ENCODE measurements around the gene SDK2.
"Not testable (repeated sequence)": the region's sequence is repeated elsewhere in the genome, so short reads cannot be mapped to it uniquely, and the experiment has no call there.

The SDK2 gene

DNA sequence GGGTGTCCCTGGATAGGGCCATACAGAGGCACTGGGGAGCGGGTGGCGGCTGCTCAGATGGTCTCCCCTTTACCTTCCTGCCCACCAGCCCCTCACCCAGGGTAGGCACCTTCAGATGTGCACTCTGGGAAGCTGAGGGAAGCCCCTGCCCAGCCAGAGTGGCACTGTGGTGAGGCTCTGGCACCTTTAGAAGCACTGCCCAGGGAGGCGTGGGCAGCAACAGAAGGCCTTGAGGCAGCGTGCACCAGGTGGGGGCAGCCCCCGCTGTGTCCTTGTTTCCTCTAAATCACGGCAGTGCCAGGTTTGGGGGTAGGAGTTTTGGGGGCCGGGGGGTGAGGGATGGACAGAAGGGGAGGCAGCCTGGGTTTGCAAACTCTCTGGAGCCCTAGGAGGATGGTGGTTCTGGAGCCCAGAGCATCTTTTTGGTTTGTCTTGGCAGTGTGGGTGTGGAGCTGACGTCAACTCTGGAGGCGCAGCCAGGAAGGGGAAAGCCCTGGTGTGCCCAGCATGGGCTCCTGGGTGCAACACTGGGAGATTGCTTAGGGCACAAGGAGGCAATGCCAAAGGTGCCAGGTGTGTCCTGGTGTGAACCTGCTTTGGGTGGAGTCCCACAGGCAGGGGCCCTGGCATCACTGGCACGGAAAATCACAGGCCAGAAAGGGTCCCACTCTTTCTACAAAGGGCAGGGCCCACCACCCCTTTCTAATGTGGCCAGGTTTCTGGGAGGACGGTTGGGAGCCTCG, 309.3 kb downstream of the SDK2 start:
- H3K4me3 ChIP-seq (ENCODE audit: low read depth, low read length) = no peak overlapping the region
- TF ChIP-seq, protein P1, sequence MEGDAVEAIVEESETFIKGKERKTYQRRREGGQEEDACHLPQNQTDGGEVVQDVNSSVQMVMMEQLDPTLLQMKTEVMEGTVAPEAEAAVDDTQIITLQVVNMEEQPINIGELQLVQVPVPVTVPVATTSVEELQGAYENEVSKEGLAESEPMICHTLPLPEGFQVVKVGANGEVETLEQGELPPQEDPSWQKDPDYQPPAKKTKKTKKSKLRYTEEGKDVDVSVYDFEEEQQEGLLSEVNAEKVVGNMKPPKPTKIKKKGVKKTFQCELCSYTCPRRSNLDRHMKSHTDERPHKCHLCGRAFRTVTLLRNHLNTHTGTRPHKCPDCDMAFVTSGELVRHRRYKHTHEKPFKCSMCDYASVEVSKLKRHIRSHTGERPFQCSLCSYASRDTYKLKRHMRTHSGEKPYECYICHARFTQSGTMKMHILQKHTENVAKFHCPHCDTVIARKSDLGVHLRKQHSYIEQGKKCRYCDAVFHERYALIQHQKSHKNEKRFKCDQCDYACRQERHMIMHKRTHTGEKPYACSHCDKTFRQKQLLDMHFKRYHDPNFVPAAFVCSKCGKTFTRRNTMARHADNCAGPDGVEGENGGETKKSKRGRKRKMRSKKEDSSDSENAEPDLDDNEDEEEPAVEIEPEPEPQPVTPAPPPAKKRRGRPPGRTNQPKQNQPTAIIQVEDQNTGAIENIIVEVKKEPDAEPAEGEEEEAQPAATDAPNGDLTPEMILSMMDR (IDR thresholded peaks at IDR 0.05; ENCODE audit: borderline replicate concordance, insufficient read depth, low read depth, low read length) = no peak

- H3K4me3 ChIP-seq (ENCODE audit: low read depth, low read length) = not testable (repeated sequence)
Measured at GRCh38 chr17:73333445-73333844, 310.8 kb downstream of the SDK2 start.

DNA sequence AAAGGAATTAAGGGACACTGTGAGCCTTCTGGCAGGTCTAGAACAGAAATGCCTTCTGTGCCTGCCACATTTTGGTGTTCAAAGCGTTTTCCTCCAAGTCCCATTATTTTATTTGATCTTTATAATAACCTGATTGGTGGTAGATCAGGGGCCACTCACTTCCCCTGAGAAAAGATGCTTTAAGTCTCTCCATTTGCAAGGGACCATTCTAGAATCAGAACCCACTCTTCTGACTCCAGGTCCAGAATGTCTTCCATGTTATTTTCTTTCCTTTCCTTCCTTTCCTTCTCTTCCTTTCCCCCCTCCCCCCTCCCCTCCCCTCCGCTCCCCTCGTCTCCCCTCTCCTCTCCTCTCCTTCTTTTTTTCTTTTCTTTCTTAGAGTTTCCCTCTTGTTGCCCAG, 313.2 kb downstream of the SDK2 start:
- no peak overlapping the region for H3K4me3 ChIP-seq (ENCODE audit: low read depth, low read length)
- TF ChIP-seq, protein P1 (IDR thresholded peaks at IDR 0.05; ENCODE audit: borderline replicate concordance, insufficient read depth, low read depth, low read length) = no peak

DNA sequence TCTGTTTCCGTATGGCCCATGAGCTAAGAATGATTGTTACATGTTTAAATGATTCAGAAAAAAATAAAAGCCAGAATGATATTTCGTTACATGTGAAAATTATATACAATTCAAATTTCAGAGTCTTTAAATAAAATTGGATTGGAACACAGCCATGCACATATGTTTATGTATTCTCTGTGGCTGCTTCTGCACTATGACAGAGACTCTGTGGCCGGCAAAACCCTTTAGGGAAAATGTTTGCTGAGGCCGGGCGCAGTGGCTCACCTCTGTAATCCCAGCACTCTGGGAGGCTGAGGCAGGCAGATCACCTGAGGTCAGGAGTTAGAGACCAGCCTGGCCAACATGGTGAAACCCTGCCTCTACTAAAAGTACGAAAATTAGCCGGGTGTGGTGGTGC, 316.6 kb downstream of the SDK2 start:
- TF ChIP-seq, protein P1 (IDR thresholded peaks at IDR 0.05; ENCODE audit: borderline replicate concordance, insufficient read depth, low read depth, low read length) = no peak
- H3K4me3 ChIP-seq (ENCODE audit: low read depth, low read length) = no peak overlapping the region

DNA sequence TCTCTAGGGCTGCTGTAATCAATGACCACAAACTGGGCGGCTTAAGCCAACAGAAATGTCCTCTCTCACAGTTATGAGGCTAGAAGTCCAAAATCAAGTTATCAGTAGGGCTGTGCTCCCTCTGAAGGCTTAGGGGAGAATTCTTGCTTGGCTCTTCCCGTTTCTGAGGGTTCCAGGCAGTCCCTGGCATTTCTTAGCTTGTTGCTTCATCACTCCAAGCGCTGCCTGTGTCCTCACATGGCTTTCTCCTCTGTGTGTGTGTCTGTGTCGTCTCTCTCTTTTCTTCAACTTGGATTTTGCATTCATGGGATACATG, 318.8 kb downstream of the SDK2 start:
- TF ChIP-seq, protein P1 (IDR thresholded peaks at IDR 0.05; ENCODE audit: borderline replicate concordance, insufficient read depth, low read depth, low read length) = no peak

DNA sequence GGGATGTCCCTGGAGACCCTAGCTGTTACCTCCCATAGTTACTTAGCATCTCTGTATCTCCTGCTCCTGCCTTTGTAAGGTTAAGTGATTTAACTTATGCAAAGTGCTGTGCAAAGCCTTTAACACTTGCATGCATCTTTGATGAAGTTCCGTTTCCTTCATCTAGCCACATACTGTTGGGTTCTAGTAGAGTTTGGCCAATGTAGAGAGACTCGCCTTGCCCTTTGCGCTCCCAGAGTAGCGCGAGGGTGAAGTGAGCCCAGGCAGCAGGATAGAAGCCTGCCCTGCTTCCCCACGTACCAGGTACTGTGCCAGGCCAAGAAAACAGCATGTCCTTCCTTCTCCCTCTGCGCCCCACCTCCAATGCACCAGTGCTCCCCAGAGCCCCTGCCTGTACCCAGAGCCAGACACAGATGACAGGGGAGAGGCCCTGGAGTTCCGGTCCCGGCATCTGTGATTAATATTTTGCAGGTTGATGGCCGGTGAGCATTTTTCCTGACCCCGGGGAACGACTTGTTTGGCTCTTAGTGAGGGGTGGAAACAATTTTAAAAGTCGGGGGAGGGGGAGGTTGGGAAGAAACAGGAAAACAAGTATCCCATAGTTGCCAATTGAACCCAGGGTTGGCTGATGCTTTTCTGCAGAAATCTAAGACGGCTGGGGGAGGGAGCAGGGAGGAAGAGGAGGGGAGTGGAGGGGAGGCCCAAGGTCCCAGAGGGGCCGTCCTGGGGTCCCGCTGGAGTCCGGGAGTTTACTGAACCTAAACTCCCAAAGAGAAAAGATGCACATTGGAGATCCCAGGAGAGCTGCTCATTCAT, 319.3 kb downstream of the SDK2 start:
- TF ChIP-seq, protein P1 (IDR thresholded peaks at IDR 0.05; ENCODE audit: borderline replicate concordance, insufficient read depth, low read depth, low read length) = no peak
- no peak overlapping the region for H3K4me3 ChIP-seq (ENCODE audit: low read depth, low read length)

More for the DNA sequence above, 318.8 kb downstream of the SDK2 start:
- no peak overlapping the region for H3K4me3 ChIP-seq (ENCODE audit: low read depth, low read length)

- H3K4me3 ChIP-seq (ENCODE audit: low read depth, low read length) = no peak overlapping the region
- TF ChIP-seq, protein P1 (IDR thresholded peaks at IDR 0.05; ENCODE audit: borderline replicate concordance, insufficient read depth, low read depth, low read length) = no peak
Measured at GRCh38 chr17:73324160-73324475, 320.1 kb downstream of the SDK2 start.

Data from GM12875 (cell line).